Liver (tissue), 9 donors: ENCODE measurements around the gene USP21. TPM values are rescaled to one million over a fixed set of nuclear protein-coding genes. Genes with fewer than 3 reads are reported as not detected.

ENCODE experiments used
- DNase-seq: peaks from one replicate; pipeline ENCODE4 v3.0.0-alpha.2; 2017; ENCODE audit warnings: low spot score
- H3K27ac ChIP-seq, 2 donors: one replicate each; pipeline ENCODE4 v1.7.0; 2013; ENCODE audit warnings: inconsistent platforms in 2 of 2, low read length in 2 of 2, control low read depth in 1 of 2, low read depth in 1 of 2, mild to moderate bottlenecking in 1 of 2
- H3K27me3 ChIP-seq, 4 donors: one replicate each; pipeline versions ENCODE4 v1.6.1 to v1.7.0; 2013; ENCODE audit warnings: low read length in 3 of 4, inconsistent platforms in 1 of 4, mild to moderate bottlenecking in 1 of 4, moderate library complexity in 1 of 4; ENCODE audit not compliant: control insufficient read depth in 4 of 4, insufficient read depth in 4 of 4
- H3K36me3 ChIP-seq, 4 donors: one replicate each; pipeline versions ENCODE4 v1.6.1 to v1.7.0; 2013; ENCODE audit warnings: low read length in 3 of 4, mild to moderate bottlenecking in 3 of 4, low read depth in 1 of 4, moderate library complexity in 1 of 4; ENCODE audit not compliant: control insufficient read depth in 4 of 4, insufficient read depth in 3 of 4
- H3K4me1 ChIP-seq, 4 donors: one replicate each; pipeline versions ENCODE4 v1.6.1 to v1.7.0; 2013; ENCODE audit warnings: low read length in 3 of 4, mild to moderate bottlenecking in 3 of 4, moderate library complexity in 1 of 4; ENCODE audit not compliant: control insufficient read depth in 4 of 4, insufficient read depth in 4 of 4
- H3K4me3 ChIP-seq, 3 donors: one replicate each; pipeline versions ENCODE4 v1.6.1 to v1.7.0; 2013; ENCODE audit warnings: low read length in 3 of 3, control low read depth in 1 of 3, low read depth in 1 of 3, mild to moderate bottlenecking in 1 of 3
- H3K9ac ChIP-seq, 2 donors: one replicate each; pipeline ENCODE4 v1.7.0; 2013; ENCODE audit warnings: low read length in 2 of 2, mild to moderate bottlenecking in 2 of 2, moderate library complexity in 2 of 2, control low read depth in 1 of 2, low read depth in 1 of 2
- H3K9me3 ChIP-seq, 4 donors: one replicate each; pipeline versions ENCODE4 v1.6.1 to v1.7.0; 2013; ENCODE audit warnings: low read length in 3 of 4; ENCODE audit not compliant: control insufficient read depth in 4 of 4
- EGR1 ChIP-seq, 2 donors: IDR thresholded peaks; 2 replicates each; pipeline ENCODE4 v1.6.1; 2016 to 2018; ENCODE audit warnings: antibody characterized with exemption in 2 of 2, low read depth in 2 of 2
- FOXA1 ChIP-seq: IDR thresholded peaks from 2 replicates; pipeline ENCODE4 v1.6.1; 2016; ENCODE audit warnings: antibody characterized with exemption
- FOXA2 ChIP-seq: IDR thresholded peaks from 2 replicates; pipeline ENCODE4 v1.6.1; 2016; ENCODE audit warnings: antibody characterized with exemption
- GABPA ChIP-seq, 2 donors: IDR thresholded peaks in 1 of 2; conservative IDR thresholded peaks in 1 of 2; 2 replicates each; pipeline ENCODE4 v1.6.1; 2016; ENCODE audit warnings: antibody characterized with exemption in 2 of 2, mild to moderate bottlenecking in 1 of 2, moderate library complexity in 1 of 2
- HNF4A ChIP-seq, 2 donors: conservative IDR thresholded peaks; 2 replicates each; pipeline ENCODE4 v1.6.1; 2016; ENCODE audit warnings: antibody characterized with exemption in 2 of 2, mild to moderate bottlenecking in 2 of 2
- HNF4G ChIP-seq: IDR thresholded peaks from 2 replicates; pipeline ENCODE4 v1.6.1; 2016; ENCODE audit warnings: antibody characterized with exemption
- JUND ChIP-seq, 2 donors: IDR thresholded peaks; 2 replicates each; pipeline ENCODE4 v1.6.1; 2016; ENCODE audit warnings: antibody characterized with exemption in 2 of 2
- MAX ChIP-seq: IDR thresholded peaks from 2 replicates; pipeline ENCODE4 v1.6.1; 2016; ENCODE audit warnings: antibody characterized with exemption
- NR2F2 ChIP-seq: IDR thresholded peaks from 2 replicates; pipeline ENCODE4 v1.6.1; 2016; ENCODE audit warnings: antibody characterized with exemption
- RAD21 ChIP-seq, 2 donors: IDR thresholded peaks; 2 replicates each; pipeline ENCODE4 v1.6.1; 2016; ENCODE audit warnings: antibody characterized with exemption in 2 of 2, mild to moderate bottlenecking in 2 of 2
- REST ChIP-seq: IDR thresholded peaks from 2 replicates; pipeline ENCODE4 v1.6.1; 2016; ENCODE audit warnings: antibody characterized with exemption, mild to moderate bottlenecking
- RXRA ChIP-seq, 2 donors: IDR thresholded peaks; 2 replicates each; pipeline ENCODE4 v1.6.1; 2017 to 2018; ENCODE audit warnings: antibody characterized with exemption in 2 of 2, mild to moderate bottlenecking in 1 of 2
- SP1 ChIP-seq: IDR thresholded peaks from 2 replicates; pipeline ENCODE4 v1.6.1; 2018; ENCODE audit warnings: antibody characterized with exemption, mild to moderate bottlenecking
- TAF1 ChIP-seq: conservative IDR thresholded peaks from 2 replicates; pipeline ENCODE4 v1.6.1; 2016; ENCODE audit warnings: antibody characterized with exemption, mild to moderate bottlenecking
- YY1 ChIP-seq: IDR thresholded peaks from 2 replicates; pipeline ENCODE4 v1.6.1; 2016; ENCODE audit warnings: antibody characterized with exemption, mild to moderate bottlenecking
- WGBS: extraction: QIAGEN DNeasy Blood & Tissue Kit; methylation state at CpG from one replicate; pipeline ENCODE4 v1.1.7; 2013; 5-methylcytosine and 5-hydroxymethylcytosine counted together
- polyA plus RNA-seq, 2 donors: library from polyadenylated mRNA; stranded (reverse) in 1 of 2; unstranded in 1 of 2; fragments of 200-250 nt in 1 of 2; fragments of >200 nt in 1 of 2; fragmentation: Nextera tagmentation in 1 of 2; extraction: Ambion mirVana in 1 of 2; gene quantifications; one replicate each; pipeline versions ENCODE4 v1.2.1 to v1.2.3, GENCODE V29; 2013 to 2015
- total RNA-seq, 2 donors: library from RNA; depleted of rRNA; stranded (reverse); fragments of >200 nt; gene quantifications; one replicate each; pipeline ENCODE4 v1.2.3, GENCODE V29; 2014
- TF ChIP-seq, protein P1 (sequence below): IDR thresholded peaks from 2 replicates; pipeline ENCODE4 v1.6.1; 2016; ENCODE audit warnings: antibody characterized with exemption
- TF ChIP-seq, protein P2 (sequence below): IDR thresholded peaks from 2 replicates; pipeline ENCODE4 v1.6.1; 2016; ENCODE audit warnings: antibody characterized with exemption
- donor health status: healthy.
- donor health status: healthy.
- donor health status: healthy.
- donor health status: healthy.
- donor health status: healthy.

Gene USP21, protein sequence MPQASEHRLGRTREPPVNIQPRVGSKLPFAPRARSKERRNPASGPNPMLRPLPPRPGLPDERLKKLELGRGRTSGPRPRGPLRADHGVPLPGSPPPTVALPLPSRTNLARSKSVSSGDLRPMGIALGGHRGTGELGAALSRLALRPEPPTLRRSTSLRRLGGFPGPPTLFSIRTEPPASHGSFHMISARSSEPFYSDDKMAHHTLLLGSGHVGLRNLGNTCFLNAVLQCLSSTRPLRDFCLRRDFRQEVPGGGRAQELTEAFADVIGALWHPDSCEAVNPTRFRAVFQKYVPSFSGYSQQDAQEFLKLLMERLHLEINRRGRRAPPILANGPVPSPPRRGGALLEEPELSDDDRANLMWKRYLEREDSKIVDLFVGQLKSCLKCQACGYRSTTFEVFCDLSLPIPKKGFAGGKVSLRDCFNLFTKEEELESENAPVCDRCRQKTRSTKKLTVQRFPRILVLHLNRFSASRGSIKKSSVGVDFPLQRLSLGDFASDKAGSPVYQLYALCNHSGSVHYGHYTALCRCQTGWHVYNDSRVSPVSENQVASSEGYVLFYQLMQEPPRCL
- total RNA-seq (1 to 10 TPM; 7.2 to 9.0 TPM), polyA plus RNA-seq (1 to 10 TPM; 4.1 to 5.8 TPM)

DNA sequence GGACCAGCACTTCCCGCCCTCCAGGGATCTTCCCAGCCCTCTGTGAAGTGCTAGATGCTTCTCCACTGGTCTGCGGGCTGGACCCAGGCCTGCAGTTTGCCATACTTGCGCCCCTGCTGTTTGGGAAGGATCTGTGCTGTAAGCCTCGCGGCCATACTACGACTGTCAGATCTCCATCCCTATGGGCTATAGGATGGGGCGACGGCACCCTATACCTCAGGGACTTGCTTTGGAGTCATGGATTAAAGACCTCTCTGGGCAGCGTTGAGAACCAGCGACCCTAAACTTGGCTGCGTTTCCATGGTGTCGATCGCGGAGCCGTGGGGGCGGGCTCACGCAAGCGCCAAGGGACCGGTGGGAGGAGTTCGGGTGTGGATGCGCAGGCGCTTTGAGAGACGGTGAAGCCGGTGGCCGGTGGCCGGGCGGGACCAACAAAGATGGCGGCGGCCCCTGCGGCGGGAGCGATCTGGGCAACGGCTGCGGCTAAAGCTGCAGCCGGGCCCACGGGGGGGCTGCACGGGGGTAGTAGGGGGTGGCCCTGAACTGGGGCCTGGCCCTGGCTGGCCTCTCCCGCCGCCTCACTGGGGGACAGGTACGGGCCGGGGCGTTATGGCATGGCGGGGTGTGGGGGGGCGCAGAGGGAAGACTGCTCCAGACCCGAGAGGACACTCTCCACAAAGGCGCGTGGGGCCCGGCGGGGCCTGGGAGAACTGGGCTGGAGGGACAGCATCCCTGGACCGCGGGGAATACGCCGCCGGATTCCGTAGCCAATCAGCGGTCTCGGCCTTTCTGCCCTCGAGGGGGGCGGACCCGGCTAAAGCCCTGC is at the start of gene USP21:
Gene USP21 (plus strand): TSS at position 414 of the 826 bp plus-strand sequence. CDS start 1,141 bp downstream, outside the sequence.
- H3K4me1 ChIP-seq, result peaks cover 10 to 31% (median 21%) of the 10 kb centered on the region in 4 donors
- peaks cover 0 to 18% (median 7%) of the 10 kb centered on the region in 4 donors for H3K36me3 ChIP-seq
- DNase-seq, result peak; percentile 94
- H3K9ac ChIP-seq, result peak within 1 kb of the TSS; percentile 50 to 82
- TF ChIP-seq YY1 (peak; percentile 99), FOXA2 (no peak), NR2F2 (peak; percentile 22)
- WGBS, result 1% methylated on average over 60 of the region's 60 CpGs
- H3K27ac ChIP-seq, result peak within 1 kb of the TSS; percentile 64 to 79
- H3K9me3 ChIP-seq, result no peaks in the 10 kb centered on the region
- no peaks in the 10 kb centered on the region for H3K27me3 ChIP-seq
- peak within 1 kb of the TSS; percentile 76 to 94 (median 81) for H3K4me3 ChIP-seq

- 94% methylated on average over 3 of the region's 3 CpGs for WGBS
- no peak overlapping the region for H3K9ac ChIP-seq
- H3K4me1 ChIP-seq, result peaks cover 5 to 17% (median 12%) of the 10 kb centered on the region in 4 donors
- no peak overlapping the region for H3K27ac ChIP-seq
- peaks cover 0 to 2% (median 0%) of the 10 kb centered on the region in 4 donors for H3K36me3 ChIP-seq
- no peaks in the 10 kb centered on the region for H3K9me3 ChIP-seq
- TF ChIP-seq, protein P1, sequence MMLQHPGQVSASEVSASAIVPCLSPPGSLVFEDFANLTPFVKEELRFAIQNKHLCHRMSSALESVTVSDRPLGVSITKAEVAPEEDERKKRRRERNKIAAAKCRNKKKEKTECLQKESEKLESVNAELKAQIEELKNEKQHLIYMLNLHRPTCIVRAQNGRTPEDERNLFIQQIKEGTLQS, result no peak
- TF ChIP-seq HNF4A (conservative IDR thresholded peaks at IDR 0.05) (no peak), RXRA (IDR thresholded peaks at IDR 0.05) (no peak), MAX (no peak), RAD21 (IDR thresholded peaks at IDR 0.05) (no peak)
- no peak for DNase-seq
- no peaks in the 10 kb centered on the region for H3K27me3 ChIP-seq
- no peak overlapping the region for H3K4me3 ChIP-seq
These were observed 48.2 kb upstream of the USP21 start for GRCh38 chr1:161111117-161111516.

DNA sequence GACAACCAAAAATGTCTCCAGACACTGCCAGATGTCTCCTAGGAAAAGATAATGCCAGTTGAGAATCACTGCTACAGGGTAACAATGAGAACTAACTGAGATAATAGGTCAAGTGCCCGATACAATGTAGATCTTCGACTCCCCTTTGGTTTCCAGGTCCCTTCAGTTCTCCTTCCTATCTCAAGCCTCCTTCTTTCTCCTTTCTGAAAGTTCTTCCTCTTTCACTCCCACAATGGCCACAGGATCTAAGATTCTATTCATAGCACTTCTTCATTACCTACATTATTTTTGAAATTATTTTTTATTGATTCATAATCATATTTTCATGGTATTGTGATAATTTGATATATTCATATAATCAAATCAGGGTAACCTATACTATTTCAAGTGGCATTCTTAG is 47.8 kb upstream of the USP21 start:
- no peaks in the 10 kb centered on the region for H3K9me3 ChIP-seq
- no peak for DNase-seq
- H3K27me3 ChIP-seq, result no peaks in the 10 kb centered on the region
- no peak overlapping the region for H3K9ac ChIP-seq
- no peak overlapping the region for H3K4me3 ChIP-seq
- 83% methylated on average over 2 of the region's 2 CpGs for WGBS
- H3K27ac ChIP-seq, result no peak overlapping the region
- peaks cover 0 to 2% (median 0%) of the 10 kb centered on the region in 4 donors for H3K36me3 ChIP-seq
- peaks cover 7 to 19% (median 16%) of the 10 kb centered on the region in 4 donors for H3K4me1 ChIP-seq
- TF ChIP-seq MAX (no peak), FOXA2 (no peak), YY1 (no peak), FOXA1 (no peak), JUND (IDR thresholded peaks at IDR 0.05) (no peak), RXRA (IDR thresholded peaks at IDR 0.05) (no peak), EGR1 (IDR thresholded peaks at IDR 0.05; ENCODE audit: low read depth in 2 of 2) (no peak), NR2F2 (no peak), HNF4G (no peak), REST (no peak), GABPA (IDR thresholded peaks at IDR 0.05 in 1 of 2, conservative IDR thresholded peaks at IDR 0.05 in 1 of 2) (no peak), RAD21 (IDR thresholded peaks at IDR 0.05) (no peak), SP1 (no peak), TAF1 (no peak), HNF4A (conservative IDR thresholded peaks at IDR 0.05) (no peak)
- TF ChIP-seq, protein P1, result no peak
- TF ChIP-seq, protein P2, sequence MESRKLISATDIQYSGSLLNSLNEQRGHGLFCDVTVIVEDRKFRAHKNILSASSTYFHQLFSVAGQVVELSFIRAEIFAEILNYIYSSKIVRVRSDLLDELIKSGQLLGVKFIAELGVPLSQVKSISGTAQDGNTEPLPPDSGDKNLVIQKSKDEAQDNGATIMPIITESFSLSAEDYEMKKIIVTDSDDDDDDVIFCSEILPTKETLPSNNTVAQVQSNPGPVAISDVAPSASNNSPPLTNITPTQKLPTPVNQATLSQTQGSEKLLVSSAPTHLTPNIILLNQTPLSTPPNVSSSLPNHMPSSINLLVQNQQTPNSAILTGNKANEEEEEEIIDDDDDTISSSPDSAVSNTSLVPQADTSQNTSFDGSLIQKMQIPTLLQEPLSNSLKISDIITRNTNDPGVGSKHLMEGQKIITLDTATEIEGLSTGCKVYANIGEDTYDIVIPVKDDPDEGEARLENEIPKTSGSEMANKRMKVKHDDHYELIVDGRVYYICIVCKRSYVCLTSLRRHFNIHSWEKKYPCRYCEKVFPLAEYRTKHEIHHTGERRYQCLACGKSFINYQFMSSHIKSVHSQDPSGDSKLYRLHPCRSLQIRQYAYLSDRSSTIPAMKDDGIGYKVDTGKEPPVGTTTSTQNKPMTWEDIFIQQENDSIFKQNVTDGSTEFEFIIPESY, result no peak
